Astrocyte (in vitro differentiated cells and primary cell): Measurements from ENCODE around the gene SULF2.

Source experiments
- EZH2 ChIP-seq: IDR thresholded peaks from 2 replicates; pipeline ENCODE4 v1.6.1; 2012; ENCODE audit warnings: mild to moderate bottlenecking, low read length, inconsistent platforms; ENCODE audit not compliant: insufficient read depth
- TF ChIP-seq, protein P1 (sequence below): IDR thresholded peaks from 2 replicates; pipeline ENCODE4 v1.5.1; 2011; ENCODE audit warnings: low read depth, mild to moderate bottlenecking, inconsistent platforms, low read length, moderate library complexity; ENCODE audit not compliant: insufficient read depth

DNA sequence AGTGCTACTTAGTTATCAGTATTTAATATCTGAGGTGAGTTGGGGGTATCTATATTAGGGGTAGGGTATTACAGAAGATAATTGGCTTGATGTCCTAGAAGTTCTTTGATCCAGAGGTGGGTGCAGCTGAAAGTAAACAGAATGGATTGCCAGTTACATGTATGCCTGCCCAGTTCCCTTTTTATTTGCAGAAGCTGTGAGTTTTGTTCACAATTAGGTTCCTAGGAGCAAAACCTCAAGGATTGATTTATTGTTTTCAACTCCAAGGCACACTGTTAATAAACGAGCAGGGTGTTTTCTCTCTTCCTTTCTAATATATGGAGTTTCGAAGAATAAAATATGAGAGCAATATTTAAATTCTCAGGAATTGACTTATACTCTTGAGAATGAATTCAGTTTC, 129.0 kb downstream of the SULF2 start:
- TF ChIP-seq, protein P1, sequence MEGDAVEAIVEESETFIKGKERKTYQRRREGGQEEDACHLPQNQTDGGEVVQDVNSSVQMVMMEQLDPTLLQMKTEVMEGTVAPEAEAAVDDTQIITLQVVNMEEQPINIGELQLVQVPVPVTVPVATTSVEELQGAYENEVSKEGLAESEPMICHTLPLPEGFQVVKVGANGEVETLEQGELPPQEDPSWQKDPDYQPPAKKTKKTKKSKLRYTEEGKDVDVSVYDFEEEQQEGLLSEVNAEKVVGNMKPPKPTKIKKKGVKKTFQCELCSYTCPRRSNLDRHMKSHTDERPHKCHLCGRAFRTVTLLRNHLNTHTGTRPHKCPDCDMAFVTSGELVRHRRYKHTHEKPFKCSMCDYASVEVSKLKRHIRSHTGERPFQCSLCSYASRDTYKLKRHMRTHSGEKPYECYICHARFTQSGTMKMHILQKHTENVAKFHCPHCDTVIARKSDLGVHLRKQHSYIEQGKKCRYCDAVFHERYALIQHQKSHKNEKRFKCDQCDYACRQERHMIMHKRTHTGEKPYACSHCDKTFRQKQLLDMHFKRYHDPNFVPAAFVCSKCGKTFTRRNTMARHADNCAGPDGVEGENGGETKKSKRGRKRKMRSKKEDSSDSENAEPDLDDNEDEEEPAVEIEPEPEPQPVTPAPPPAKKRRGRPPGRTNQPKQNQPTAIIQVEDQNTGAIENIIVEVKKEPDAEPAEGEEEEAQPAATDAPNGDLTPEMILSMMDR: no peak
- TF ChIP-seq EZH2: no peak
